WTC11 (cell line): Measurements from ENCODE around the gene SLC12A6.
"Not testable (repeated sequence)": the region's sequence is repeated elsewhere in the genome, so short reads cannot be mapped to it uniquely, and the experiment has no call there.

ENCODE experiments used
- ATF6 ChIP-seq: sonication (generic); formaldehyde crosslinking; IDR thresholded peaks from 2 replicates; pipeline ENCODE4 v1.8.1; 2023; ENCODE audit warnings: mild to moderate bottlenecking, missing genetic modification reagents
- CTCF ChIP-seq: fragments of 200-600 bp; IDR thresholded peaks from 2 replicates; pipeline ENCODE4 v1.8.0; 2022; ENCODE audit warnings: antibody characterized with exemption
- MAX ChIP-seq: sonication (generic); formaldehyde crosslinking; IDR thresholded peaks from 2 replicates; pipeline ENCODE4 v1.8.0; 2022; ENCODE audit warnings: mild to moderate bottlenecking, missing genetic modification reagents
- NFE2L1 ChIP-seq: sonication (generic); formaldehyde crosslinking; IDR thresholded peaks from 2 replicates; pipeline ENCODE4 v1.8.1; 2023; ENCODE audit warnings: missing genetic modification reagents
- ZNF281 ChIP-seq: sonication (generic); formaldehyde crosslinking; IDR thresholded peaks from 2 replicates; pipeline ENCODE4 v1.8.0; 2023; ENCODE audit warnings: mild to moderate bottlenecking, missing genetic modification reagents

GRCh38 chr15:34381829-34382521 lies 44.4 kb upstream of the SLC12A6 start:
- TF ChIP-seq MAX (CRISPR knock-in tag); CTCF; ZNF281; ATF6 (CRISPR knock-in tag); NFE2L1 (CRISPR knock-in tag): not testable (repeated sequence)
